GM18951 (cell line): ENCODE data around the gene NUDT3.

ENCODE experiments used
- POLR2A ChIP-seq: IDR thresholded peaks from 4 replicates; pipeline ENCODE4 v1.6.1; 2011; ENCODE audit warnings: mild to moderate bottlenecking; ENCODE audit not compliant: insufficient read length, insufficient read depth; ENCODE audit errors: extremely low read depth
- in situ Hi-C: fragments of 300-500 bp; cut with MboI; formaldehyde crosslinking; loops from one replicate; pipeline ENCODE4 v1.12.0; 2022; ENCODE audit warnings: low sequenced_read_pairs, mixed read lengths, inconsistent platforms; ENCODE audit not compliant: unreplicated experiment

Gene NUDT3

DNA sequence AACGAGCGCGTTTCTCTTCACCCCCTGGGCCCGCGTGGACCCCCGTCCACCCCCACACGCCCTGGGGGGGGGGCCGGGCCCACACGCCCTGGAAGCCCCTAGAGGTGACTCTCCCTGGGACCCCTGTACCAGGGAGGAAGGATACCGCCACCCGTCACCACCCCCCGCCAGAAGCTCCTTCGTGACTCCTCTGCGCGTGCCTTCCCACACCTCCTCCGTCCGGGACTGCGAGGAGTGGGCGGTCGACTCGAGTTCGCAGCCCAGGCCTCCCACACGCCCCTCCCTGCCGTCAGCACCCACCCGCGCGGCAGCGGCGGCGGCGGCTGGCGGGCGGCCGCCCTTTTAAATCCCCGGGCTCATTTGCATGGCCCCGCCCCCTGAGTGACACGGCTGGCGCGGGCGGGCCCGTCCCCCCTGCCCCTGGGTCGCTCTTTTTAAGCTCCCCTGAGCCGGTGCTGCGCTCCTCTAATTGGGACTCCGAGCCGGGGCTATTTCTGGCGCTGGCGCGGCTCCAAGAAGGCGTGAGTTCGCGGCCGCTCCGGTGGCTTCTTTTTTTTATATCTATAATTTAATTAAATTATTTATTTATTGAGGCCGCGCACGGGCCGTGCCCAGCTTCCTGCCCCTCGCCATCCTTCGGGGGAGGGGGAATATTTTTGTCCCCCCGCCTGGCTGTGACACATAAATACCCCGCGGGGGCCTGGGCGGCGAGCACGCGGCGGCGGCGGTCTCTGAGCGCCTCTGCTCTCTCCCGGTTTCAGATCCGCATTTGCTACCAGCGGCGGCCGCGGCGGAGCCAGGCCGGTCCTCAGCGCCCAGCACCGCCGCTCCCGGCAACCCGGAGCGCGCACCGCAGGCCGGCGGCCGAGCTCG, 155.8 kb downstream of the NUDT3 start, which contains the start of gene HMGA1:
TSS of gene HMGA1 (plus strand) at position 431 of the 873 bp plus-strand sequence. CDS start 3,908 bp downstream, outside the sequence.
- peak; percentile 99 for TF ChIP-seq POLR2A
- in situ Hi-C loops, result no loop called here

DNA sequence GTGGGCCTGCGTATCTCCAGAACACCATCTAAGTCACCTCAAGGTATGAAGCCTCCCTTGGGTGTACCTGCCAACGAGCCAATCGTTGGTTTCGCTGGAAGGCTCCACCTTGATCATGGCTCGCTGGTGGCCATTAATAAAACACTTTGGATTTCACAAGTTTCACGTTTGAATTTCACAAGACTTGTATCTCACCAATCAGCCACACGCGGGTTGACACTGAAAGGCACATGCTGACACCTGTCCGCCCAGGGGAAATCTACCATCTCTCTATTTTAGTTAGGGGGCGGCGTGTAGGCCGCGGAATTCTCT, 156.4 kb downstream of the NUDT3 start:
- no peak for TF ChIP-seq POLR2A
- in situ Hi-C loops, result no loop called here

DNA sequence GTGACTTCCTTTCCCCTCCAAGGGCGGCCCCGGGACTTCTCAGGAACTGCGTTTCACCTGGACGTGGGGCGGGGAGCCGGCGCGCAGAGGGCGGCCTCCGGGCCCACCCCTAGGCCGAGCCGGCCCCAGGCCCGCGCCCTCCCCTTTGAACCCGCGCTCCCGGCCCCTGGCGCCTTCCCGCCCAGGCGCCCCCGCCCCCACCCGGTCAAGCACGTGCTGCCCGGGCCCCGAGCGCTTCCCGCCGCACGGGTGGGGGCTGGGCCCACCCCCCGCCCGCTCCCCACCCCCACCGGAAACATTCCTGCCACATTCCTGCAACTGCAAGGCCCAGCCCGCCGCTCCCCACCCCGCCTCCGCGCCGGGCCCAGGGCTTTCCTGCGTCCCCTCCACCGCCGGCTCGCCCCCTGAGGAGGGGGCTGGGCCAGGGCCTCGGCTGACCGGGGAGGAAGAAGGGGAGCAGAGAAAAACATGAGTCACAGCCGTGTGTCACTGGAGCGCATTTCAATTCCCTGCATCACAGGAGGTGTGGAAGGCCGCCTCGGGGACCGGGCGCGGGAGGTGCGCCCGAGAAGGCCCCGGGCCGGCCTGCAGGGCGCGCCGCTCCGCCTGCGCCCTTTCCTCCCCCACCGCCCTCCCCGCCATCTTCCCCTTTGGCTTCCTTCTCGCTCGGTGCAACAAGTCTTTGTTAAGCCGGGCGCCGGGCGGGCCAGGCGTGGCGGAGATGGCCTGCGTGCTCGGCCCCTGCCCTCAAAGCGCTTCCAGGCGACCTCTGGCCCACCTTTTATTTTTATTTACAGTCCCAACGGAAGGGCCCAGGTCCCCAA, 156.9 kb downstream of the NUDT3 start:
- TF ChIP-seq POLR2A, result peak; percentile 54
- in situ Hi-C loops, result no loop called here

DNA sequence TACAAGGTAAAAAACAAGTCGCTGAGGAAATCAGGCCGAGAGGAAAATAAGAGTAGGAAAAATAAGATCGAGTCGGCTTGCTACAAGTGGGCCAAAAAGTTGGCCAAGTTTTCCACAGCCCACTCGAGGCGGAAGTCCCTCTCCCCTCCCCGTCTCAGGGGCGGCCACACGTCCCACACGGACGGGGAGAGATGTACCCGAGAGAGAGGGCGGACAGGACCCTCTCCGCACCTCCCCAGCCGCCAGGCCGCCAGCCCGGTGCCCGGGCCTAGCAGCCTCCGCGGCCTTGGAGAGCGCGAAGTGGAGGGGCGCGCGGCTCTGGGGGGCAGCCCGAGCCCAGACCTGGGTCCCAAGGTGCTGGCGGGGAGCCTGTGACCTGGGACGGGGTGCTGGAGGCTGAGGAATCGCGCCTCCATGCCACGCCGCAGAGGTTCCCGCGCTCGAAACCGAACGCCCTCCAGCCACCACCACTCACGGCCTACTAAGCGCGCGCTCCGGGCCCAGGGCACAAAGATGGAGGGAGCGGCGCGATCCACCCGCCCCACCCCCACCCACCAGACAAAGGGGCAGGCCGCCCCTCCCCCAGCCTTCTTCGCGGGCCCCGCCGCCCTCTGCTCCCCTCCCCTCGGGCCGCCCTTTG, 157.7 kb downstream of the NUDT3 start:
- TF ChIP-seq POLR2A, result no peak
- in situ Hi-C loops, result no loop called here

DNA sequence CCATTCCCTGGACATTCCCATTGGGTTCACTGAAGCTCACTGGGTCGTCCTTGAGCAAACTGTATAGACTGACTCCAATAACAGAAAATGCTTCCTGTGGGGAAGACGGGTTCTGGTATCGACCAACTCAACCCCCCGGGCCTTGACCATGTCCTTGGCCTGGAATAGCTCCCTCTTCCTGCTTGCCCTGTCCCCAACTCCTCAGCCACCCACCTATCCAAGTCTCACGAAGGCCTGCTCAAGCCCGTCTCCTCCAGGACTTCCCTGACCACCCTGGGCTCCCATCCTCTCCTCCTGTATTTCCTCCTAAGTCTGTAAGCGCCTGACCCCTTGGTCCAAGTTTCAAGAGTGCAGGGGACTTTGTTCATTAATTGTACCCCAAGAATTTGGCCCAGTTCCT, 158.6 kb downstream of the NUDT3 start:
- no peak for TF ChIP-seq POLR2A
- in situ Hi-C loops, result no loop called here

DNA sequence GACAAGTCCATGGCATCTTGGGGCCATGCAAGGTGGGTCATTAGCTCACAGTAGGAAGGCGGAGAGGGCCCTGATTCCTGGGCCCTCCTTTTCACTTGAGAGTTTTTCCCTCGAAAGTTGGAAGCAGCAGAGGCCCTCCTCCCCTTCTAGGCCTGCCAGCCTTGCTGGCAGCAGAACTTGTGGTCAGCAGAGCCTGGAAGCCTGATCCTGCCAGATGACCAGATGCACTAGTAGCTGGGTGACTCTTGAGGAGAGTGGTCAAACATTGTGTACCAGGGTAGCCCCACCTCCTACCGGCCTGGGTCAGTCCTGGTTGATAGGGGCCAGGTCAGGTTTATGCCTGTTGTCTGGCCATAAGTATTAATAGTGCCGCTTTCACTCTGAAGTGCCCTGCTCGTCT, 159.6 kb downstream of the NUDT3 start:
- TF ChIP-seq POLR2A, result no peak
- in situ Hi-C loops, result no loop called here

DNA sequence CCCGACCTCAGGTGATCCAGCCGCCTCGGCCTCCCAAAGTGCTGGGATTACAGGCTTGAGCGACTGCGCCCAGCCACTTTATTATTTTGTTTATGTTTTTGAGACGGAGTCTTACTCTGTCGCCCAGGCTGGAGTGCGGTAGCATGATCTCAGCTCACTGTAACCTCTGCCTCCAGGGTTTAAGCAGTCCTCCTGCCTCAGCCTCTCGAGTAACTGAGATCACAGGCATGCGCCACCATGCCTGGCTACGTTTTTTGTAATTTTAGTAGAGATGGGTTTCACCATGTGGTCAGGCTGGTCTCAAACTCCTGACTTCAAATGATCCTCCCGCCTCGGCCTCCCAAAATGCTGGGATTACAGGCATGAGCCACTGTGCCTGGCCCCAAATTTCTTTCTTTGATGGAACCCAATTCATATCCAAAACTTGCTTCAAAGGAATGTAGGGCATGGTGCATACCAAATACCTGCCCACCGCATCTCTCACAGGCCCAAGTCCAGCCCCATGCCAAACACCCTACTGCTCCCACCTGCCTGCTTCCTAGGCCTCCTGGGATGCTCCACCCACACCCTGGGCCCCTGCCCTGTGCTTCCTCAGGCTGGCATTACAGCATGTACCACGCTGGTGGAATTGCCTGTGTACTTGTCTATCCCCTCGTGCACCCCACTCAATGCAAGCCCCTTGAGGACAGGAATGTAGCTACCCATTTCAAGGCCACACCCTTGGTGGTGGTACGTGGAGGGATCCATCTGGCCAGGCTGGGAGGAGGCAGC, 160.7 kb downstream of the NUDT3 start:
- in situ Hi-C loops, result no loop called here
- TF ChIP-seq POLR2A, result no peak

DNA sequence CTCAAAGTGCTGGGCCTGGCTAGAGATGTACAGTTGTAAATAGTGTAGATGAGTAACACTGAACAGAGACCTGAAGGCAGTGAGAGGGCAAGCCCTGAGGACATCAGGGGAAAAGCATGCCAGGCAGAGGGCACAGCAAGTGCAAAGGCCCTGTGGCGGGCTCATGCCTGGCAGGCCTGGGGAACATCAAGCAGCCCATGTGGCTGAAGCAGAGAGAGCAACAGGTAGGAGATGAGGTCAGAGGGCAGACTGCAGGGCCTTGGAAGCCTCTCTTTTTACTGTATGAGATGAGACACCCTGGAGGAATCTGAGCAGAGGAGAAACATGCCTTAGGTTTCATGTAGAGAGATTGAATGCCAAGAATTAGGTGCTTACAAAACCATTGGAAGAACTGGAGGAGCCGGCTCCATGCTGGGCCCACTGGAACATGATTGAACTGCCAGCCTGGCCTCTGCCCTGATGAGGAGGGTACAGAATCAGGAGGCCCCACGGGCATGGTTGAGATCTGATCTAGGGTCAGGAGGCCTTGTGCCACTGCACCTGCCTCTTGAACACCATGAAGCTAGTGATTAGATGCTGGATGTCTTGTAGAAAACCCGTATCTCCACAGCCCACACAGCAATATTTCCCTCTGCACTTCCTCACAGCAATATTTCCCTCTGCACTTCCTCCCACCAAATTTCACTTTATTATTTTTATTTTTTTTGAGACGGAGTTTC, 161.7 kb downstream of the NUDT3 start:
- in situ Hi-C loops, result no loop called here
- TF ChIP-seq POLR2A, result no peak

DNA sequence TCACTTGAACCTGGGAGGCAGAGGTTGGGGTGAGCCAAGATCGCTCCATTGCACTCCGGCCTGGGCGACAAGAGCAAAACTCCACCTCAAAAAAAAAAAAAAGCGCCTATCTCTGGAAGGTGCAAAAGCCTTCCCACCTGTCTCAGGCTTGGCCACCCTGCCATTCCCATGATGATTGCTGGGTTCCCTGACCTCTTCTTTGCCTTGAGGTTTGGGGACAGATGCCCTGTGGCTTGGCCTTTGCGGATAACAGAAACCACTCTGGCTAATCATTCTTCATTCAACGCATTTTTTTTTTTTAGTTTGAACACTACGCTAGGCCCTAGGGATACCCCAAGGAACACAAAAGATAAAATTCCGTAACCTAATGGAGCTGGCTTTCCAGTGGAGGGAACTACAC, 162.6 kb downstream of the NUDT3 start:
- in situ Hi-C loops, result no loop called here
- no peak for TF ChIP-seq POLR2A
